HepG2 (cell line): ENCODE measurements around the gene KRT15. TPM values are rescaled to one million over a fixed set of nuclear protein-coding genes. Genes with fewer than 3 reads are reported as not detected.

Source experiments
- ATAC-seq: fragments of 200-7000 bp; cut with Tn5 transposase; 3 replicates; pipeline ENCODE4 v1.9.1; 2020; ENCODE audit warnings: mild to moderate bottlenecking, moderate library complexity
- BruUV-seq: library from RNA; stranded (reverse); fragments of 400-500 nt; replicated peaks from 2 replicates; lab custom pipeline; 2021; lab: Mats Ljungman, UMichigan
- CTCF ChIA-PET: fragments of 300-600 bp; formaldehyde crosslinking; extraction: SDS; loops from one replicate; lab custom pipeline; 2021; ENCODE audit warnings: low total read pairs, inconsistent platforms, low intra/inter-chr PET ratio; lab: Yijun Ruan, JAX
- POLR2A ChIA-PET: fragments of 350-600 bp; sonication (Branson Sonifier 250); formaldehyde crosslinking; loops from one replicate; lab custom pipeline; 2020; ENCODE audit warnings: antibody characterized with exemption, inconsistent platforms; lab: Yijun Ruan, JAX
- DNase-seq: peaks from one replicate; pipeline ENCODE4 v3.0.0-alpha.2; 2015; ENCODE audit warnings: low spot score
- FAIRE-seq: peaks from 3 replicates; lab custom pipeline; 2011; peaks lifted over from hg19 to GRCh38; lab: Jason Lieb, UNC
- H2AFZ ChIP-seq: one replicate; pipeline ENCODE4 v1.6.1; 2011; ENCODE audit warnings: low read length, inconsistent platforms
- H3K27ac ChIP-seq: fragments of 300-600 bp; 3 replicates; pipeline ENCODE4 v1.8.0; 2011; ENCODE audit warnings: mixed run types, mild to moderate bottlenecking, mixed read lengths, low read length, inconsistent platforms; ENCODE audit not compliant: insufficient read depth; ENCODE audit errors: extremely low read length
- H3K27me3 ChIP-seq, 2 experiments: fragments of 200-600 bp in 1 of 2; 2 replicates in 1 of 2; 3 replicates in 1 of 2; pipeline versions ENCODE4 v1.6.0 to v1.8.0; 2011; ENCODE audit warnings: low read length in 2 of 2, mild to moderate bottlenecking in 2 of 2, moderate library complexity in 2 of 2, inconsistent platforms in 1 of 2; ENCODE audit not compliant: insufficient read depth in 2 of 2, control insufficient read depth in 1 of 2
- H3K36me3 ChIP-seq, 2 experiments: fragments of 200-600 bp in 1 of 2; replicated peaks in 1 of 2; 2 replicates in 1 of 2; 3 replicates in 1 of 2; pipeline versions ENCODE4 v1.5.1 to v1.8.0; 2011; ENCODE audit warnings: low read length in 2 of 2, inconsistent platforms in 1 of 2; ENCODE audit not compliant: insufficient read depth in 2 of 2, control insufficient read depth in 1 of 2
- H3K4me1 ChIP-seq: 2 replicates; pipeline ENCODE4 v1.5.1; 2012; ENCODE audit warnings: low read length, inconsistent platforms; ENCODE audit not compliant: insufficient read depth
- H3K4me2 ChIP-seq: 2 replicates; pipeline ENCODE4 v1.6.0; 2011; ENCODE audit warnings: low read depth, low read length, inconsistent platforms
- H3K4me3 ChIP-seq, 3 experiments: fragments of 200-600 bp in 1 of 3; sonication (generic), shearing (Covaris generic) in 1 of 3; replicated peaks in 1 of 3; 2 replicates each; pipeline ENCODE4 v1.5.1; 2011 to 2016; ENCODE audit warnings: low read length in 3 of 3, inconsistent platforms in 2 of 3, low read depth in 2 of 3, mild to moderate bottlenecking in 2 of 3, control low read depth in 1 of 3, mixed read lengths in 1 of 3; ENCODE audit not compliant: insufficient read depth in 1 of 3
- H3K79me2 ChIP-seq: one replicate; pipeline ENCODE4 v1.6.1; 2011; ENCODE audit warnings: low read length, inconsistent platforms; ENCODE audit not compliant: insufficient read depth
- H3K9ac ChIP-seq: 2 replicates; pipeline ENCODE4 v1.6.0; 2011; ENCODE audit warnings: mild to moderate bottlenecking, low read depth, low read length, inconsistent platforms; ENCODE audit not compliant: insufficient read depth
- H3K9me3 ChIP-seq: 2 replicates; pipeline ENCODE4 v1.5.1; 2012; ENCODE audit warnings: mild to moderate bottlenecking, low read length
- H4K20me1 ChIP-seq: 2 replicates; pipeline ENCODE4 v1.6.0; 2011; ENCODE audit warnings: inconsistent platforms, mild to moderate bottlenecking, low read length, moderate library complexity; ENCODE audit not compliant: insufficient read depth
- CSRNP1 ChIP-seq: sonication (generic); formaldehyde crosslinking; IDR thresholded peaks from 2 replicates; pipeline ENCODE4 v1.8.1; 2023; ENCODE audit warnings: mild to moderate bottlenecking, missing genetic modification reagents
- HNF1B ChIP-seq: sonication (generic); formaldehyde crosslinking; IDR thresholded peaks from 2 replicates; pipeline ENCODE4 v1.5.1; 2020; ENCODE audit warnings: mild to moderate bottlenecking, moderate library complexity, missing genetic modification reagents
- HOXA7 ChIP-seq: sonication (generic); formaldehyde crosslinking; IDR thresholded peaks from 2 replicates; pipeline ENCODE4 v1.8.1; 2022; ENCODE audit warnings: mild to moderate bottlenecking, missing genetic modification reagents, moderate library complexity
- KDM1A ChIP-seq: IDR thresholded peaks from 2 replicates; pipeline ENCODE4 v1.6.1; 2016; ENCODE audit warnings: missing compliant biosample characterization
- MAFK ChIP-seq, 2 experiments: IDR thresholded peaks in 1 of 2; conservative IDR thresholded peaks in 1 of 2; 2 replicates each; pipeline ENCODE4 v1.6.1; 2011; ENCODE audit warnings: improper control_type of control experiment in 2 of 2, low read length in 2 of 2
- PPARG ChIP-seq: conservative IDR thresholded peaks from 2 replicates; pipeline ENCODE4 v1.6.1; 2016; ENCODE audit warnings: missing biosample characterization, missing genetic modification reagents
- SUZ12 ChIP-seq: fragments of 150-350 bp; IDR thresholded peaks from 2 replicates; pipeline ENCODE4 v1.6.1; 2014; ENCODE audit warnings: low read depth, low read length
- ZNF143 ChIP-seq: sonication (generic); formaldehyde crosslinking; IDR thresholded peaks from 2 replicates; pipeline ENCODE4 v1.4.0; 2020; ENCODE audit warnings: missing genetic modification reagents
- ZNF296 ChIP-seq: sonication (generic); formaldehyde crosslinking; conservative IDR thresholded peaks from 2 replicates; pipeline ENCODE4 v1.5.0; 2020; ENCODE audit warnings: mild to moderate bottlenecking, missing genetic modification reagents
- ZNF331 ChIP-seq: sonication (generic); formaldehyde crosslinking; IDR thresholded peaks from 2 replicates; pipeline ENCODE4 v1.4.0; 2020; ENCODE audit warnings: missing genetic modification reagents
- ZNF34 ChIP-seq: sonication (generic); formaldehyde crosslinking; IDR thresholded peaks from 2 replicates; pipeline ENCODE4 v1.4.0; 2020; ENCODE audit warnings: mild to moderate bottlenecking, missing genetic modification reagents, borderline replicate concordance
- ZNF547 ChIP-seq: sonication (generic); formaldehyde crosslinking; IDR thresholded peaks from 2 replicates; pipeline ENCODE4 v1.5.1; 2020; ENCODE audit warnings: mild to moderate bottlenecking, missing genetic modification reagents
- ZNF687 ChIP-seq: sonication (generic); formaldehyde crosslinking; IDR thresholded peaks from 2 replicates; pipeline ENCODE4 v1.5.1; 2020; ENCODE audit warnings: mild to moderate bottlenecking, missing genetic modification reagents, moderate library complexity
- WGBS: methylation state at CpG from one replicate; pipeline ENCODE4 v1.1.6; 2017; ENCODE audit warnings: low lambda C conversion rate; 5-methylcytosine and 5-hydroxymethylcytosine counted together
- in situ Hi-C: cut with HindIII; loops from 2 replicates; pipeline ENCODE4 v1.10.0; 2017; ENCODE audit warnings: low pct_unique_long_range_greater_than_20kb; ENCODE audit not compliant: extremely low pct_ligation_motif_present
- intact Hi-C: fragments of 100-400 bp; cut with micrococcal nuclease; formaldehyde crosslinking; loops from one replicate; pipeline ENCODE4 v1.10.0; 2022; ENCODE audit not compliant: unreplicated experiment
- polyA plus RNA-seq, 8 experiments: library from polyadenylated mRNA; depleted of rRNA in 3 of 8; stranded (reverse) in 7 of 8; unstranded in 1 of 8; fragments of >200 nt; fragmentation: Illumina TruSeq in 4 of 8; extraction: Trizol in 4 of 8; gene quantifications; 2 replicates each; pipeline versions ENCODE4 v1.2.1 to v1.2.3, GENCODE V29; 2011 to 2016; ENCODE audit warnings: low read depth in 4 of 8, missing spikeins in 1 of 8, mixed read lengths in 1 of 8; ENCODE audit not compliant: insufficient read depth in 1 of 8
- total RNA-seq, 5 experiments: library from RNA; depleted of rRNA; stranded (reverse); fragments of >200 nt; fragmentation: Illumina TruSeq; extraction: Trizol; gene quantifications; 2 replicates each; pipeline ENCODE4 v1.2.3, GENCODE V29; 2016; ENCODE audit warnings: low read depth in 1 of 5

The KRT15 gene
- total and polyA plus RNA-seq, 2 of the 13 experiments (the other 11 are each of a cell fraction or from before 2014, with no cell fraction given) = 0.46 to 0.63 TPM

- TF ChIP-seq ZNF143 = no peak
- TF ChIP-seq, all 625 proteins: peak for 0
These were observed 7.0 kb downstream of the KRT15 start (continued) for GRCh38 chr17:41511716-41512115.

- in situ Hi-C loops (no loop called here), intact Hi-C loops (no loop called here)
- no peak for DNase-seq
- H3K36me3 ChIP-seq = no peaks in the 10 kb centered on the region
- no peak for FAIRE-seq
- no peaks in the 10 kb centered on the region for H4K20me1 ChIP-seq
- H3K4me1 ChIP-seq = peaks cover 10% of the 10 kb centered on the region
- H3K27me3 ChIP-seq = peaks cover 7 to 52% of the 10 kb centered on the region in 2 experiments
- no peak for TF ChIP-seq ZNF296 (CRISPR knock-in tag)
- TF ChIP-seq HNF1B (CRISPR knock-in tag) = no peak
- no peak for TF ChIP-seq ZNF687 (CRISPR knock-in tag)
- no peak for TF ChIP-seq MAFK (conservative IDR thresholded peaks at IDR 0.05 in 1 of 2, IDR thresholded peaks at IDR 0.05 in 1 of 2; ENCODE audit: low read length in 2 of 2)
- no peak for TF ChIP-seq PPARG (CRISPR knock-in tag)
- TF ChIP-seq KDM1A (CRISPR knock-in tag) = no peak
- no peak for TF ChIP-seq HOXA7
- no peak for TF ChIP-seq CSRNP1
- TF ChIP-seq ZNF331 (CRISPR knock-in tag) = no peak
- no peak for TF ChIP-seq SUZ12
- TF ChIP-seq ZNF547 = no peak
- TF ChIP-seq ZNF34 (CRISPR knock-in tag) = no peak
- H3K9me3 ChIP-seq = no peaks in the 10 kb centered on the region
- no peak overlapping the region for H2AFZ ChIP-seq
- H3K27ac ChIP-seq = no peak overlapping the region
- no peaks in the 10 kb centered on the region for H3K79me2 ChIP-seq
- no peak overlapping the region for H3K4me3 ChIP-seq
- ChIA-PET POLR2A (no interaction called here), CTCF (no interaction called here)
- BruUV-seq = no TSS peak
- no peak overlapping the region for H3K4me2 ChIP-seq
- no peak overlapping the region for H3K9ac ChIP-seq
- ATAC-seq = no peak
- WGBS = 0% methylated on average over 1 of the region's 4 CpGs
These were observed 7.6 kb downstream of the KRT15 start for GRCh38 chr17:41511116-41511515.
